ENCODE data around the gene RNF121. TPM values are rescaled to one million over a fixed set of nuclear protein-coding genes. Genes with fewer than 3 reads are reported as not detected.

Gene RNF121
- total RNA-seq, 2 experiments from 2014 or later: 24.6 to 28.1 TPM

DNA sequence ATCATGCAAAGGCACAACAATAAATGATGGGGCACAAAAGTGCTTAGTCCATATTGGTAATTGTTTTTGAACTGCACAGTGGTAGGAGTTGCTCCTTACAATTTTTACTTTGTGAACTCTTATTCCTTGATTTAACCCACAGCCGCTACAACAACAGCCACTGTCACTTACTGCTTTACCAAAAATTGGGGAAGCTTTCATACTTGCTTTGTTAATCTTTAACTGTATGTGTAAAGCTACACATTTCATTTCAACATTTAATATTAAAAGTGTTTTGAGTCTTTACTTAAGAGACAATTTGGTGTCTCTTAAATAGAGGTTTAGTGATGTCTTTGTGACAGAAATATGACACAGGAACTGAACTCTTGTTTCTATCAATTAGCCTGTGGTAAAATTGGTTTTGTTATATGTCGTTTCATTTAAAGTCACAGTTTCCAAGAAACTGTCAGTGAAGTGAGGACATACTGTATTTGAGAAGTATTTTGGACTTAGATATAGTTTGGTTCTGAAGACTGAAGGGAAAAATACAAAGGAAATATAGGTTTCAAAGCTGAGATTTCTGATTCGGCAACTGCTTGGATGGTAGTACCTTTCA is 63.4 kb downstream of the RNF121 start:
- H3K36me3 ChIP-seq (ENCODE audit: insufficient read depth, low read length): peaks cover 21% of the 10 kb centered on the region
- POLR2A ChIA-PET: interaction anchor here (0.6 to 0.7 kb wide), 2 partner anchors 32 to 41 kb away, joined by 3 read pairs; no protein-coding TSS in a partner anchor
- no peak overlapping the region for H3K27ac ChIP-seq (ENCODE audit: low read depth, low read length, poor library complexity, severe bottlenecking)

DNA sequence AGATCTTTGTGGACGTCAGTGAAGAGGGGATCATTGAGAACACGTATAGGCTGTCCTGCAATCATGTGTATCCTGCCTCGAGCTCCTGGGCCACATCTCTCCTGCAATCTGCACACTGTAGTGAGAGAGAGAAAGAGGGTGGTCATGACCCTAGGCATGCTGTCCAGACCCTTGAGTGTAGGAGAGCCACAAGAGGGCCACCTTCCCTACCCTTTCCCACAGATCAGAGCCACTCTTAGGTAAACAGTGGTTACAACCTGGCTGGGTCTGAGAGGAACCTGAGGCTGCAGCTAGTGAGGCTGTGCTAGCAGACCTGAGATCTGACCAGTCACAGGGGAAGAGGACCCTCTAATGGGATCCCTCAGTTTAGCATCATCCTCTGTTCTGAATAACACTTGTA is 65.9 kb downstream of the RNF121 start:
- POLR2A ChIA-PET: no interaction called here

More for the DNA sequence above, 63.4 kb downstream of the RNF121 start:
- no TSS peak for BruUV-seq (replicated peaks)
- Histone ChIP-seq H2AFZ (ENCODE audit: low read length) (no peak overlapping the region), H3K79me2 (ENCODE audit: insufficient read depth, low read depth, low read length) (no peaks in the 10 kb centered on the region), H3K4me2 (ENCODE audit: low read length) (no peak overlapping the region), H4K20me1 (ENCODE audit: insufficient read depth, low read length) (no peaks in the 10 kb centered on the region), H3K4me1 (ENCODE audit: insufficient read depth, low read length, poor library complexity, severe bottlenecking) (peaks cover 15% of the 10 kb centered on the region), H3K4me3 (ENCODE audit: low read depth, low read length, poor library complexity, severe bottlenecking) (no peak overlapping the region), H3K9me3 (ENCODE audit: low read length) (no peaks in the 10 kb centered on the region), H3K9me2 (ENCODE audit: insufficient read depth, low read length) (no peaks in the 10 kb centered on the region)
- intact Hi-C loops (cut with micrococcal nuclease; ENCODE audit: unreplicated experiment): no loop called here
- CTCF ChIA-PET (ENCODE audit: unreplicated experiment): no interaction called here
- no peak for DNase-seq (ENCODE audit: low spot score)
- TF ChIP-seq EZH2phosphoT487 (IDR thresholded peaks at IDR 0.05; ENCODE audit: borderline replicate concordance, low read depth, low read length) (no peak), CTCF (conservative IDR thresholded peaks at IDR 0.05; ENCODE audit: low read length) (no peak)

More for the DNA sequence above, 65.9 kb downstream of the RNF121 start:
- no peak overlapping the region for H3K27ac ChIP-seq (ENCODE audit: low read depth, low read length, poor library complexity, severe bottlenecking)
- no peaks in the 10 kb centered on the region for H4K20me1 ChIP-seq (ENCODE audit: insufficient read depth, low read length)
- H3K79me2 ChIP-seq (ENCODE audit: insufficient read depth, low read depth, low read length): no peaks in the 10 kb centered on the region
- intact Hi-C loops (cut with micrococcal nuclease; ENCODE audit: unreplicated experiment): no loop called here
- peaks cover 17% of the 10 kb centered on the region for H3K36me3 ChIP-seq (ENCODE audit: insufficient read depth, low read length)
- H3K9me3 ChIP-seq (ENCODE audit: low read length): no peaks in the 10 kb centered on the region
- BruUV-seq (replicated peaks): no TSS peak
- no peak for DNase-seq (ENCODE audit: low spot score)
- no peak overlapping the region for H3K4me3 ChIP-seq (ENCODE audit: low read depth, low read length, poor library complexity, severe bottlenecking)
- no peaks in the 10 kb centered on the region for H3K9me2 ChIP-seq (ENCODE audit: insufficient read depth, low read length)
- TF ChIP-seq CTCF (conservative IDR thresholded peaks at IDR 0.05; ENCODE audit: low read length) (no peak), EZH2phosphoT487 (IDR thresholded peaks at IDR 0.05; ENCODE audit: borderline replicate concordance, low read depth, low read length) (no peak)
- CTCF ChIA-PET (ENCODE audit: unreplicated experiment): no interaction called here
- H3K4me1 ChIP-seq (ENCODE audit: insufficient read depth, low read length, poor library complexity, severe bottlenecking): peaks cover 33% of the 10 kb centered on the region
- H2AFZ ChIP-seq (ENCODE audit: low read length): no peak overlapping the region
- no peak overlapping the region for H3K4me2 ChIP-seq (ENCODE audit: low read length)
